HUDEP-2 (cell line): Measurements from ENCODE around the gene KIF2A.
A peak's percentile ranks its signal among the peaks of the same experiment; 100 is the strongest.

Experiments
- DNase-seq, 76 experiments: peaks; one replicate each; lab custom pipeline; 2025; ENCODE audit not compliant: unreplicated experiment in 76 of 76; lab: John Stamatoyannopoulos, UW

Gene KIF2A

DNA sequence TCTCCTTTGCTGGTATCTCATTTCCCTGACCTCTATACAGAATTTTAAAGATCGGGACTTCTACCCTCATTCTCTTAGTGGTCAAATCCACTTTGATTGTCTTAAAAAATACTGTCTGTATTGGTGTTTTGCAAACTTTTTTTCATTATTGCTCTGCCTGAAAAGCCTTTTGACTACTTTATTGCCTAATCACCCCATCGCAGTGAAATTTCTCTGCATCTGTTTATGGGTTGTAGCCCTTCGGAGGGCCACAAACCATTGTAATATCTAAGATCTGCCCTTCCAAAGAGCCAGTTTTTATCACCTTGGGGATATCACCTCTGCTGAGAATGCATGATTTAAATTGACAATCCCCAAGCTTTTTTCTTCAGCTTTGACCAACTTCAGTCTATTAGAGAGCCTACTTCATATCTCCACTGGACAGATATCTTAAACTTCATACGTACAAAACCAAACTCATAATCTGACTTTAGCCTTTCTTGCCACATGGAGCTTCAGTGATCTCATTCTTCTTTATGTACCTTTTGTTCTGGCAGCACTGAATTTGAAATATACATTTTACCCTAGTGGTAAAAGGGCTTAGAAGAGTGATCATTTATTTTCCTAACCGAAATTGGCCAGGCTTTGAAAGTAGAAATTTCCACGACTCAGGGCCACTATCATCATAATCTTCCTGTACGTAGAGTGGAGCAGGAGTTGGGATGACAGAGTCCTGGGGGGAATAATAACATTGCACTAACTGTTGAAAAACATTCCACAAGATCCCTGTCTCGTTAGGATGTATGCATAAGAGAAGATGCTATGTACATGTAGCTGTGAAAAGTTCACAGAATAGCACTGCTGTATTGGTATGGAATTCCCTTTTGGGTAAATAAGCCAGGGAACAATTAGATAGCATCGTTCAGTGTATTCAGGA is 21.4 kb downstream of the KIF2A start:
- DNase-seq, result no peak

DNA sequence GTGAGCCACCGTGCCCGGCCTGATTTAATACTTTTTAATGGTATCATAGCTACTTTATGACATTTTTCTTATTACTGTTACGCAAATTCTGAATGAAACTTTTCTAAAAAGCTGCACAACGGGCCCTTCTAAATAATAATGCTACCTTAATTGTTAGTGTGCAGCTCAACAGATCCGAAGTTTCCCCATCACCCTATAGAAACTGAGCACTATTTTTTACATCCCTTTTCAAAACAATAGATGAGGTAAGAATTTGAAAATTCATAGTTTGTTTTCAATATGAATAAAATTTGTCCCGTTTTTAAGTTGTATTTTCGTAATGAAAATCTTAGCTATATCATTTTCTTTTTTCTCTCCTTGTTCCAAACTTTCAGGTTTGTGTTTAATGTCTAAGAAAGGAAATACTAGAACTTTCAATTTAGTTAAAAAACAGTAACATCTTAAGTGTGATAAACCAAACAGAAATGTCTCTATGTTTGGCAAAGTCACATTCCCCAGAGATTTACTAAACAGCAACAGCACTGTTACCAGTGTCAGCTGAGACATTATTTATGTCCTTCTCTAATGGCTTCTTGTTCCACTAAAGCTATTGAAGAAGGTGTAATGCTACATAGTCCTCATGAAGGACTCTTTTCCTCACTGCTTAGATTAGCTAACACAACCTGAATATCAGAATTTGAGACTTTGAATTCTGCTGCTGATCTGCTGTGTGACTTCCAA is 22.9 kb downstream of the KIF2A start:
- no peak for DNase-seq

DNA sequence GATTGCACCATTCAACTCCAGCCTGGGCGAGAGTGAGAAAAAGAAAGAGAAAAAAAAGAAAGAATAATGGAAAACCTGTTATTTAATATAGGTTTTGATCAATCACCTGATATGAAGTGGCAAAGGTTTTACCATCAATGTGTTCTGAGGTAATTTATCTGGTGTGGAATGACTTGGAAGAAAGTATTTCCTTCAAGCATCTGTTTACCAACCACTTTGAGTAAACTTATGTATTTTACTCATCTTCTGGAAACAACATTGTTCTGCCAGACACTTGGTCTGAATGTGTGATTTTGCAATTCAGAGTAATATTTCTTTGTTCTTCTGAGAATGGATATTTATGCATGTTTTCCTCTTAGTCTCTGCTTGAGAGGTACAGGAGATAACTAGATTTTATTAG is 24.3 kb downstream of the KIF2A start:
- no peak for DNase-seq

DNA sequence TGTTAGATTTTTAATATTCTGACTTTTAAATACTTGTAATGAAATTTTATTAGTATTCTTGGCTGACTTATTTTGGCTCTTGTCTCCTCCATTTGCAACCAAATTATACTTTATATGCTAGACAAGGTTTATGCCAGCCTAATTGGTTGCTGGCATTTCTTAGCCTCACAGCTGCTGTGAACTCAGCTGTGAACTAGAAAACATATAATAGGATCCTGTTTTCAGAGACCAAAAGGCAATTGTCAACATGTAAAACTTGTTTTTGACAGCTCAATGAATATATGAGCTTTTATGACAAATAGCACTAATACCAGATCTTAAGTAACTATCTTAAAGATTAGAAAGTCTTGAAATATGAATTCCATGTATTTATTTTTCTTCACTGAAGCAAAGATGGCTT is 25.9 kb downstream of the KIF2A start:
- no peak for DNase-seq

DNA sequence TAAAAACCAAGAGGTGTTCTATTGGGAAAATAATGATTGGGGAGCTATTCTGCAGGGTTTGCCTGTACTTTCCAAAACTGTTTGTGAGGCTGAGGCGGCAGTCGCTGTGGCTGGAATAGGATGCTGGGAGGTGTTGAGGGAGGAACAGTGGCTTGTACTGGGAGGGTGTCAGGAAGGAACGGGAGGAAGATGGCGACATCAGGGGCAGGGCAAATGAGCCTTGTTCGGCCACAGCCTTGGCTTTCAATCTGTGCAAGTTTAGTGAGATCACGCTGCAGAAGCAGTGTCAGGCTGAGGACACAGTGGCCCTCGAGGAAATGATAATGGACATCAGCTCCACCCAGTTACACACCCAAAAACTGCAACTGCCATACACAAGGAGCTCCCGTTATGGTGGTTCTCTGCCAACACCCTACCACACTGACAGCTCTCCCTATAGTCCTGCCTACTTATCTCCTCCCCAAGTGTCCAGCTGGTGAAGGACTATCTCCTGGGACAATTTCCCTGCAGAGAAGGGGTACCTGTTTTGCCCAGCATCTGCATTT is 27.3 kb downstream of the KIF2A start:
- DNase-seq, result peak in 71 of 76 experiments; percentile 7 to 82 (median 53)

DNA sequence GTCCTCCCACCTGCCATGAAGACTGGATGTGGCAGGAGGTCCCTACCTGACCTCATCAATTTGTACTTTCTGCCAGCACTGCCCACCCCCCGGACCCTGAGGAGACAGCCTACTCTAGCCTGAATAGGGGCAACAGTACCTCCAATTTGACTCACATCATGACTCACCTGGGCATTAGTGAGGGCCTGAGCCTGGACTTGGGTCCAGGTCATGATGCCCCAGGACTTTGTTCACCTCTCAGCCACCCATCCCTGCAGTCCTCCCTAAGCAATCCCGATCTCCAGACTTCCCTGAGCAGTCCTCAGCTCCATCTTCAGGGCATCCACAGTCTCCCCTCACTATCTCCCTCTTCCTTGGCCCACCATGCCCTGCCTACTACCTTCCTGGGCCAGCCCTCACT is 28.1 kb downstream of the KIF2A start:
- no peak for DNase-seq

DNA sequence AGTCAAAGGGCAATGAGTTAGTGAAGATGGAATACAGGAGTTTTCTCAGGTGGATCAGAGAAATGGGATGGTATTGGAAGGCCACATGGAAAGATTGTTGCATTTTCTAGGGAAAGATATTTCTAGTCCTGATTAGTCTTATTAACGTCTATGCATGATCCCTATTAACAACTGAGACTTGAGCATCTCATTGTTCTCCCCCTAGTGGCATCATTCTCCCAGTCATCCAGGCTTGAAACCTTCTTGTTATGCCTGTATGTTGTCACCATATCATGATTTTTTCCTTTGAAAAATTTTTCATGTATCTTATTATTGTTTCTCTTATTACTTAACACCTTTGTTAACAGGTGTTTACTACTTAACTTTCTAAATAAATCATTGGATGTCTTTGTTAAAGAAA is 34.4 kb downstream of the KIF2A start:
- DNase-seq, result peak in 9 of 76 experiments; percentile 15 to 36 (median 22)

DNA sequence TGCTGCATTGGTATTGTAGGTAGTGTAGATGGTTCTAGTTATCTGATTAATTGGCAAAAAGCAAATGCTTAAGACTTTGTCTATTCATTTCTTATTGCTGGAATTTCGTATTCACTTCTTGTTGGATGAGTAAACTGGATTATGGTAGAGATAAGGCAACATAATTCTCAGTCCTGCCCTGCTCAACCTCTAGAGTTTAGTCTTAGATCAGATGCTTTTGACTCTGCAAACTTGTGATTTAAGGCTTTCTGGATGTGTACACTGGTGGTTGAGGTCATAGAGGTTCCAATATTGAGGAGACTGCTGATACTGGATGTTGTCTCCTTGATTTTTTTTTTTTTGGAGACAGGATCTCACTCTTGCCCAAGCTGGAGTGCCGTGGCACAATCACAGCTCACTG is 35.0 kb downstream of the KIF2A start:
- DNase-seq, result no peak

DNA sequence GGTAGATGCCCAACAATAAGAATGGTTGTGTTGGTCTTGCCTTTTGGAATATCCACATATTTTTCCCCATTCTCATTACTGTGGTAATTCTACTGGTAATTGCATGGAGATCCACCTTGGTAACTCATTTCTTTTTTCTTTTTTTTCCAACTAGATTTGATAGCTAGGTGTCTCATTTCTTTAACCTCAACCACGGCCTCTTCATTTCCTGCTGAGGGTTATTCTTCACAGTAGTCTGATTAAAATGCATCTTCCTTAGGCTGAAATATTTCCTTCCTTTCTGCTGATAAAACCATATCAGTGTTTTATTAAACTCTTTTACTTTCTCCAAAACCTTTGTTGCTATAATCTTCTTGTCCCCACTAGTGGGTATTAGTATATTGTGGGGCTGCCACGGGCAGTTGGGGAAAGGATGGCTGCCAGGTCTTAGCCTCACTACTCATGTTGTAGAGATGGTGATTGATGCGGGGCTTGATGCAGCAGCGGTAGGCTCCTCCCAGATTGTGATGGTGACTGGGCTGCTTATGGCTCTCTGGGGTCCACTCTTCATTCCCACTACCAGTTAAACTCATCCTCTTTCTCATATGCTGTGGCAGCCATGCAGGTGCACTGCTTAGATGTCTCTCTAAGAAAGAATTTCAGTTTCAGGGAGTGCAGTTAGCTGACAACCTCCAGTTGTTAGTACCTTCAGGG is 35.9 kb downstream of the KIF2A start:
- DNase-seq, result no peak

DNA sequence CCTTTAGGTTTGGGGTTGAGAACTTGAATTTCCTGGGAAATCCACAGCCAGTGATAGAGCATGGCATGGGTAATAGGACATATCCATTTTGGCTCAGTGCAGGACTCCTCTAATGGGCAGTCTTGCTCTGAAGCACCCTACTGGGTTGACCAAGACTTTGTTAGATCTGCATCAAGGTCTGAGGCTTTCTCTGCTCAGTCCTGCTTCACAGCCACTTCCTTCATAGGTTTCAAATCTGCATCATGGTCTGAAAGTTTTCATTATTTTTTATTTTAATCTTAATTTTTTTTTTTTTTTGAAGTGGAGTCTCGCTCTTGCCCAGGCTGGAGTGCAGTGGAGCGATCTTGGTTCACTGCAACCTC is 36.5 kb downstream of the KIF2A start:
- DNase-seq, result no peak

DNA sequence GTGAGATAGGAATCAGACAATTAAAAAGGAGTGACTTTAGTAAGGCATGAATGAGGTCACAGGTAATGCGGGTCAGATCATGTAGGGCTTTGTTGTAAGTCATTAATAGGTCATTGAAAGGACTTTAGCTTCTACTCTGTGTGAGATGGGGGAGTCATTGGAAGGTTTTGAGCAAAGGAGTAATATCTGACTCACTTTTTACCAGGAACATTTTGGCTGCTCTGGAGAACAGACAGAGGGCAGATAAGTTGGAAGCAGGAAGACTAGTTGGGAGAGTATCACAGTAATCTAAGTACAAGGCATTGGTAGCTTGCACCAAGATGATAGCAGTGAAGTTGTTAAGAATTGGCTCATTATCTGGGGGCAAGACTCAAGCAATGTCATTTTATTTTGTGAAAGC is 37.4 kb downstream of the KIF2A start:
- DNase-seq, result peak in 3 of 76 experiments; percentile 4 to 31 (median 11)

DNA sequence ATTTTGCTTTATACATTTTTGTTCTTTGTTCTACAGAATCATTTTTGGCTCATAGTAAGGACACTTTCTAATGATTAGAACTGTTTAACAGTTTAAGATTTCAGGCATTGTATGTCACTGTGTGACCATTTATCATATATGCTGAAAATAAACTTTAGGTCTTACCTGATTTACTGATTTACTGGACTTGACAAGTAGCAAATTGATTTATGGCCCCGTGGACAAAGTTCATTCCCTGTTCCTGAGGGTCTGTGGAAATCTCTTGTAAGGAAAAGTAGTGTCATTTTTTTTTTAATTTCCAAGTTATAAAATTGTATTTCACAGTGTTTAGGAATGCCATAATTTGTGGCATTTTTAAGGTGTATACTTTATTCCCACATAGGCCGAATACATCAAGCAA is 40.7 kb downstream of the KIF2A start:
- no peak for DNase-seq

DNA sequence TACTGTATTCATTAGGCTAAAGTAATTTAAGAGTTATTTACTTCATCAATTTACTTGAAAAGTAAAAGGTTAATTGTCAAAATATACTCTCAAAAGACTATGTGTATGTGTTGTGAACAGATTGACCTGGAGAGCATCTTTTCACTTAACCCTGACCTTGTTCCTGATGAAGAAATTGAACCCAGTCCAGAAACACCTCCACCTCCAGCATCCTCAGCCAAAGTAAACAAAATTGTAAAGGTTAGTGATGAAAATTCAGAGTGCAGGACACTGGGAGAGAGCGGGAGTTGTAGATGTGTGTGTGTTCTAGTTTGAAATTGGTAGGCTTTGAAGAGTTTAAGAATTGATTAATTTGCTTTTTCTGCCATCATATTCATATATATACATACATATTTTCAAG is 41.9 kb downstream of the KIF2A start:
- DNase-seq, result no peak

DNA sequence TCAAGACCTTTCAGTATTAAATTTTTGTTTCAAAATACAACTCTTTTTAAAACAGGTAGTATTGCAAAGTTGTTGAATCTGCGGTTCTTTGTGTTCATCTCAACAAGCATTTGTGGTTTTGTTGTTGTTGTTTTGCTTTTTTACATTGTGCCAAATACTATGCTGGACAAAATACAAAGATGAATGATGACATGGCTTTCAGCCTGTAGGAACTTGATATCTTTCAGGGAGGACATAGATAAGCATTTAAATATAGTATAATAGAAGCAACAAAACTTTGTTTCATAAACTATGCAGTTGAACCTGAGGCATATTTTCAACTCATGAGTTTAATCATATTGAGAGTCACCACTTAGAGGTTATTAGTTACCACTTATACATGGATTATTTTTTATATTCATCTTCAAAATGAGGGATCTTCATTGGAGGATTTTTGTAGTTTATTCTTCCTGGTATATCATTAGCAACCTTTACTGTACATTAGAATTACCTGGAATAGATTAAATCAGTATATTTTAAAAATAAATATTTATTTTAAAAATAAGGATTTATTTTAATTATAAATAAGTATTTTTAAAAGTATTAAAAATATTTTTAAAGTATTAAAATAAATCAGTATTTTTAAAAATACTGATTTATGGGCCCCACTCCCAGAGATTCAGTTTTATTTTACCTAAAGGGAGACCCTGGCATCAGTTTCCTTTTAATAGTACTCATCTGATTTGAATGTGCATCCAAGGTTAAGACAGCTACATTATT is 42.9 kb downstream of the KIF2A start:
- DNase-seq, result peak in 1 of 76 experiments; percentile 3

DNA sequence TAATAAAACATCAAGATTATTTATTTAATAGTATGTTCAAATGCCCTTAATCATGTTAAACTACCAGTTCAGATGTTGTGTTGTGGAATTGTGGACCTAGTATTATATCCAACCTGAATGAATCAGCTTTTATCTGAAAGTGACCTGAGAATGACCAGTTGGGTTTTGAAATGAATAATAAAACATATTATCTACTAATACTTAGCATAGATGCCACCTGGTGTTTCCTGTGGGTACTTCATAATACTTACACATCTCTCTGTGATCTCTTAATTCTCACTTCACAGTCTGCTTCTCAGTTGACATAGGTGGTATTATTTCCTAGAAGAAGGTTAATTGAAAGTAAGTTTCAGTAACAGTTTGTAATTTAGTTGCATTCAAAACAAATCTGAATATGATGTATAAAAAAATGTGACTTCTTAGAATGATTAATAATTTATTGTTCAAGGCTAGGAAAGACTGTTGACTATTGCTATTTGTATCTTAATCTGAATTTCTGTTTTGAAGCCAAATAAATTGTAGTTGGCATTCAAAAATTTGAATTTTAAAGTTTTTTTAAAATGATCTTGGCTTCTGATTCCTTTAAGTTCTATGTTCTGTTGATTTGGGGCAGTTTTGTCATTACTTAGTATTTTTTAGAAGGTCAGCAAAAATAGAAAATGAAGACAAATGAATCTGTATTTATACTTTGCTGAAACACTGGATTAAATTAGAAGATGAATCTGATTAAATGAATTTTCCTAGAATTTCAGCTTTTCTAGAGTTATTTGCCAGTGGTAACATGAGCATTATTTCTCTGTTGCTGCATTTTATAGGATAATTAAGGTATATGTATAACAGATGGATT is 48.2 kb downstream of the KIF2A start:
- peak in 25 of 76 experiments; percentile 4 to 59 (median 13) for DNase-seq

DNA sequence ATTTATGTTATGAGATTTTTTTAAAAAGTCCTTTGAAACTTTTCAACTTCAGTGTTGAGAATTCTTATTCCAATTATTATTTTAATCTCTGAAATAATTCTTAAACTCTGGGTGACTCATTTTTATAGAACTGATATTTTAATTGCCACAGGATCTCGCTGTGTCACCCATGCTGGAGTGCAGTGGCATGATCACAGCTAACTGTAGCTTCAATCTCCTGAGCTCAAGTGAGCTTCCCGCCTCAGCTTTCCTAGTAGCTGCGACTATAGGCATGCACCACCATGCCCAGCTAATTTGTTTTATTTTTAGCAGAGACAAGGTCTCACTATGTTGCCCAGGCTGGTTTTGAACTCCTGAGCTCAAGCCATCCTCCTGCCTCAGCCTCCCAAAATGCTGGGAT is 56.7 kb downstream of the KIF2A start:
- DNase-seq, result no peak

DNA sequence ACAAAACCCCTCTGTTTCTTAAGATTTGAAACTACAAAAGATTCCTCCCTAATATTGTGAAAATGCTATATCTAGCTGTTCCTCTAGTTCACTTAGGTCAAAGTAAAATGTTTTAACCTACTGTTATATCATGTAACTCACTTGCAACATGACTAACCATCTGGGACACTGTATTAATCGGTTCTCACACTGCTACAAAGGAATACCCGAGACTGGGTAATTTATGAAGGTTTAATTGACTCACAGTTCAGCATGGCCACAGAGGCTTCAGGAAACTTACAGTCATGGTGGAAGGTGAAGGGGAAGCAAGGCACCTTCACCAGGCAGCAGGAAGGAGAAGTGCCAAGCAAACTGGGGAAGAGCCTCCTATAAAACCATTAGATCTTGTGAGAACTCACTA is 63.0 kb downstream of the KIF2A start:
- DNase-seq, result no peak

DNA sequence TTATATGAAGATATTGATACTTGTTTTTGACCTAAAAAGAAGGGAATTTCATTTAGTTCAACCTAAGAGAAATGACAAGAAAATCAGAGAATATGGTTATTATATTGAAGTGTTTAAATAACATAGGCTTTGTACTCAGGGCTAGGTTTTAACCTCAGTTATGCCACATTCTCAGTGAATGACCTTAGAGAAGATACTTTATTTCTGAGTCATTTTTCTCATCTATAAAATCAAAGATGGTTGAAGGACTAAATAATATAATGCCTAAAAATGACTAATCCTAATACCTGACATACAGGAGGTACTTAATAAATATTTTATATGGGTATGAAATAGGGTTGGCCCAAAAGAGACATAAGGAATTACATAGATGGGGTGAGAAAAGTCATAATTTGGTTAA is 65.4 kb downstream of the KIF2A start:
- no peak for DNase-seq

DNA sequence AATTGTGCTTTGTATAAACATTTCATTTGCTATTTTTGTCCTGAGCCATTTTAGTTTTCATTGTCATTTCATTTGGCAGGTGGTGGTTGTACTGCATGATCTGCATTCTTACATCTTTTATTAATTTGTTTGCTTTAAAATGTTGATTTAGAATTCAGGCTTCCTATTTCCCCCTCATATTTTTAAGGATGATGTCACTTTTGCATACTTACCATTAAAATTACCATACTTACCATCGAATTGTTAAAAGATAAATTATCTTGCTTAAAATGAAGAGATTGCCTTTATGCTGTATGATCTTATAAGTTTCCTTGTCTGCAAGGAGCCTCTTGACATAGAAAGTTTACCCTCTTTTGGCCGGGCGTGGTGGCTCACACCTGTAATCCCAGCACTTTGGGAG is 66.6 kb downstream of the KIF2A start:
- DNase-seq, result no peak

DNA sequence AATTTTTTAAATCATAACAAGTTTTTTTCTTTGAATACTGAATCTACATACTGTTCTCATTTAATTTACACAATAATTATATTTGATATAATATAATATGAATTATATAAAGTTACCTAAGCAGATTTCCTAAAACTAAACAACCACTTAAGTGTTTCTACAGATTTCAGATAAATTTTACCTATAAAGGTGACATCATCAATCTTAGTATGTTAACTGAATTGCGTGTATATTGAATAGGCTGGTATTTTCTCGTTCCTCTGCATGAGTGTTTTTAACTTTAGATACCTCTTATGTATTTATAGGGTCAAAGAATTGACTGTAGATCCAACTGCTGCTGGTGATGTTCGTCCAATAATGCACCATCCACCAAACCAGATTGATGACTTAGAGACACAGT is 67.4 kb downstream of the KIF2A start:
- no peak for DNase-seq
